ENCODE measurements around the gene LGALSL. TPM values are rescaled to one million over a fixed set of nuclear protein-coding genes. Genes with fewer than 3 reads are reported as not detected.

LGALSL gene
- total RNA-seq, 1 donor from 2014 or later = 13.0 TPM

DNA sequence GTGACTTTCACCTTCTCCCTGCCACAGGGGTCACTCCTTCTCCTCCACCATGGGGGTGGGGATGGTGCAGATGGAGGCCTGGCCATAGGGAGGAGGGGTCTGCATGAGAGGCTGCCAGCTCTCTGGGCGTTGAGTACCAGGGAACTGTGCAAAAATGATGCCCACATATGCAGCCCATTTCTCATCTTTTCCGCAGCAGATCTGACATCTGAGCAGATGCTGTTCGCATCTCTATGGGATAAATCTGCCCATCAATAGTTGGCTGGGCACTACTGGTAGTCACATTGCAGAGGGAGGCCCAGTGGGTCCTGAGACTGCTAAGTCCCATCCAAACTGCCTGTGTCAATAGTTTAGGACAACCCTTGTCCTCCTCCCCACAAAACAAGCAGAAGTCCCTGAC, 45.9 kb upstream of the LGALSL start:
- H3K4me1 ChIP-seq = peaks cover 35% of the 10 kb centered on the region
- no peaks in the 10 kb centered on the region for H3K9me3 ChIP-seq
- H3K27ac ChIP-seq = no peak overlapping the region
- no peak overlapping the region for H3K4me3 ChIP-seq
- intact Hi-C loops (cut with DNase I) = loop anchor here (10.0 kb wide), 1 partner anchor 47 kb away; the partner anchor contains the start of gene LGALSL
- peak in 1 of 2 donors; percentile 58 for DNase-seq (ENCODE audit: extremely low spot score in 2 of 2)
- H3K36me3 ChIP-seq = no peaks in the 10 kb centered on the region
- no peak for TF ChIP-seq POLR2A (IDR thresholded peaks at IDR 0.05)
- TF ChIP-seq POLR2AphosphoS5 (IDR thresholded peaks at IDR 0.05; ENCODE audit: insufficient read depth in 1 of 2, low read depth in 1 of 2) = no peak
- TF ChIP-seq, protein P1, sequence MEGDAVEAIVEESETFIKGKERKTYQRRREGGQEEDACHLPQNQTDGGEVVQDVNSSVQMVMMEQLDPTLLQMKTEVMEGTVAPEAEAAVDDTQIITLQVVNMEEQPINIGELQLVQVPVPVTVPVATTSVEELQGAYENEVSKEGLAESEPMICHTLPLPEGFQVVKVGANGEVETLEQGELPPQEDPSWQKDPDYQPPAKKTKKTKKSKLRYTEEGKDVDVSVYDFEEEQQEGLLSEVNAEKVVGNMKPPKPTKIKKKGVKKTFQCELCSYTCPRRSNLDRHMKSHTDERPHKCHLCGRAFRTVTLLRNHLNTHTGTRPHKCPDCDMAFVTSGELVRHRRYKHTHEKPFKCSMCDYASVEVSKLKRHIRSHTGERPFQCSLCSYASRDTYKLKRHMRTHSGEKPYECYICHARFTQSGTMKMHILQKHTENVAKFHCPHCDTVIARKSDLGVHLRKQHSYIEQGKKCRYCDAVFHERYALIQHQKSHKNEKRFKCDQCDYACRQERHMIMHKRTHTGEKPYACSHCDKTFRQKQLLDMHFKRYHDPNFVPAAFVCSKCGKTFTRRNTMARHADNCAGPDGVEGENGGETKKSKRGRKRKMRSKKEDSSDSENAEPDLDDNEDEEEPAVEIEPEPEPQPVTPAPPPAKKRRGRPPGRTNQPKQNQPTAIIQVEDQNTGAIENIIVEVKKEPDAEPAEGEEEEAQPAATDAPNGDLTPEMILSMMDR (IDR thresholded peaks at IDR 0.05) = no peak
- no peaks in the 10 kb centered on the region for H3K27me3 ChIP-seq

DNA sequence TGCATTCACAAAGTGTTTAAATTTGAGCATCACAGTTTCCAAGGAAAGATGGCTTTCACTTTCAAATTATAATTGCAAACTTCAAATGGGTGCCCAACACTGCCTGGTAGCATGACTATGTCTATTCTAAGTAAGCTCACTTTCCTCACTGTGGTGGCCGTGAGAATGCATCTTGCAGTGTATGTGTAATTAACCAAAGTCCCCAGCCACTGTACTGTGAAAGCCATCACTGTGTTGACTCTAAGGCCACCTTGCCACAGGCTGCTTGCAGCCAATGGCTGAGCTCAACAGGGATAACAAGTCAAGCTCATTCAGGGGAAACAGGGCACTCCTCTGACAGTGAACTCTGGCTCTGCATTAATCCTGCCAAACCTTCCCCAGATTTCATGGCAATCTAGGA, 43.3 kb upstream of the LGALSL start:
- intact Hi-C loops (cut with DNase I) = no loop called here

DNA sequence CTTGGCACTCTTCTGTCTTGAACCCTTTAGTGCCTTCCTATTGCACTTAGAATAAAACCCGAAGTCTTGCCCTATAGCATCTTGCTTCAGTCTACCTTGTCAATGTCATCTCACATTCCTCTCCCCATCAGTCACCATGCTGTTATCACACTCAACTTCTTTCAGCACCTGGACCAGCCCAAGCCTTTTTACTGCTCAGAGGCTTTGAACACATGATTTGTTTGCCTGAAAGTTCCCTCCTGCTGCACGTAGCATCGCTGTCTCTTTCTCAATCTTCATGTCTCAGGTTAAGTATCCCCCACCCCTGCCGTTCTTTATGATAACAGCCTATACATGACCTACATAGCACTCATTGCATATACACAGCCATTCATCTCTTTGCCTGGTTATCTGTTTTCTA, 41.3 kb upstream of the LGALSL start:
- DNase-seq (ENCODE audit: extremely low spot score in 2 of 2) = peak in 1 of 2 donors; percentile 37
- H3K27ac ChIP-seq = no peak overlapping the region
- H3K9me3 ChIP-seq = no peaks in the 10 kb centered on the region
- no peaks in the 10 kb centered on the region for H3K4me1 ChIP-seq
- no peaks in the 10 kb centered on the region for H3K27me3 ChIP-seq
- H3K4me3 ChIP-seq = no peak overlapping the region
- intact Hi-C loops (cut with DNase I) = no loop called here
- H3K36me3 ChIP-seq = no peaks in the 10 kb centered on the region
- TF ChIP-seq, protein P1 (IDR thresholded peaks at IDR 0.05) = no peak
- TF ChIP-seq POLR2A (IDR thresholded peaks at IDR 0.05) (no peak), POLR2AphosphoS5 (IDR thresholded peaks at IDR 0.05; ENCODE audit: insufficient read depth in 1 of 2, low read depth in 1 of 2) (no peak)

More for the DNA sequence above, 43.3 kb upstream of the LGALSL start:
- no peak overlapping the region for H3K4me3 ChIP-seq
- no peak overlapping the region for H3K27ac ChIP-seq
- H3K4me1 ChIP-seq = peaks cover 9% of the 10 kb centered on the region
- TF ChIP-seq POLR2AphosphoS5 (IDR thresholded peaks at IDR 0.05; ENCODE audit: insufficient read depth in 1 of 2, low read depth in 1 of 2) (no peak), POLR2A (IDR thresholded peaks at IDR 0.05) (no peak)
- TF ChIP-seq, protein P1 (IDR thresholded peaks at IDR 0.05) = no peak
- H3K9me3 ChIP-seq = no peaks in the 10 kb centered on the region
- H3K27me3 ChIP-seq = no peaks in the 10 kb centered on the region
- DNase-seq (ENCODE audit: extremely low spot score in 2 of 2) = peak in 1 of 2 donors; percentile 71
- no peaks in the 10 kb centered on the region for H3K36me3 ChIP-seq

DNA sequence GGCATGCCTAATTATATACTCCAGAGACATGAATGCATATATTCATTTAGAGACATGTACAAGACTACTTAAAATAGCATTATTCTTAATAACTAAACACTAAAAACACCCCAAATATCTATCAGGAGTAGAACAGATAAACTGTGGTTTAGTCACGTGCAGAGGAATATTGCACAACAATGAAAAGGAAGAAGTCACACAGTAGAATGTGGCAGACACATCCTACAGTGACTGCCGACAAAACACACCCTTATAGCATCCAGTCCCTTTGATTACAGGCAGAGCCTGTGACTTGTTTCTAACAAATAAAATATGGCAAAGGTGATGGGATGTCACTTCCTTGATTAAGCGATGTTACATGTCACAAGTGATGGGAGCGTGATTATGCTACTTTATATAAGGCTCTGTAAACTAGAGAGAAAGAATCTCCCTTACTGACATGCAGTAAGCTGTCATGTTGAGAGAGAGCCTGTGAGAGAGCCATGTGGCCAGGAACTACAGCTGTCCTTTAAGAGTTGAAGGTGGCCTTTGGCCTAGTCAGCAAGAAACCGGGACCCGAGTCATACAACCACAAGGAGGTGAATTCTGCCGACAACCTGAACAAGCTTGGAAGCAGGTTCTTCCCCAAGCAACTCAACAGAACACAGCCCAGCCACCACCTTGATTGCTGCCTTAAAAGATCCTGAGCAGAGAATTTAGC, 39.1 kb upstream of the LGALSL start:
- Histone ChIP-seq H3K4me3 (no peak overlapping the region), H3K4me1 (no peaks in the 10 kb centered on the region), H3K27me3 (no peaks in the 10 kb centered on the region), H3K9me3 (no peaks in the 10 kb centered on the region), H3K27ac (no peak overlapping the region), H3K36me3 (no peaks in the 10 kb centered on the region)
- TF ChIP-seq, protein P1 (IDR thresholded peaks at IDR 0.05) = no peak
- TF ChIP-seq POLR2A (IDR thresholded peaks at IDR 0.05) (no peak), POLR2AphosphoS5 (IDR thresholded peaks at IDR 0.05; ENCODE audit: insufficient read depth in 1 of 2, low read depth in 1 of 2) (no peak)
- intact Hi-C loops (cut with DNase I) = no loop called here
- DNase-seq (ENCODE audit: extremely low spot score in 2 of 2) = no peak

DNA sequence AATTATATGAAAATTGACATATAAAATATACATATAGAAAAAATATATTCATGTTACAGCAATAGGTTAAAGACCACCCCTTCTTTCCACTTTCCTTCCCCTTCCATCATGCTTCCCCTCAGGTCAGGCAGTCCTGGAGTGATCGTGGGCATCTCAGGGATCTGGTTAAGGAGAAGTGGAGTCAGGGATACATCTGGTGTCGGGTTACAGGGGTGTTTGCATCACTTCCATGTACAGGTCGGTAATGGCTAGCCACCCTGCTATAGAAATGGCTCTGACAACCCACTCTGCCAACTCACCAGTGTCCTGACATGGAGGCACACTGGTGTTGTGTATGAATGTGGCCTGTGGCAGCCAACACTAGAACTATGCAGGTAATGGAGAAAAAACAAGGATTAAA, 36.3 kb upstream of the LGALSL start:
- Histone ChIP-seq H3K4me1 (no peaks in the 10 kb centered on the region), H3K9me3 (no peaks in the 10 kb centered on the region), H3K36me3 (no peaks in the 10 kb centered on the region), H3K4me3 (no peak overlapping the region), H3K27me3 (no peaks in the 10 kb centered on the region), H3K27ac (no peak overlapping the region)
- intact Hi-C loops (cut with DNase I) = no loop called here
- peak in 1 of 2 donors; percentile 60 for DNase-seq (ENCODE audit: extremely low spot score in 2 of 2)
- TF ChIP-seq POLR2A (IDR thresholded peaks at IDR 0.05) (no peak), POLR2AphosphoS5 (IDR thresholded peaks at IDR 0.05; ENCODE audit: insufficient read depth in 1 of 2, low read depth in 1 of 2) (no peak)
- TF ChIP-seq, protein P1 (IDR thresholded peaks at IDR 0.05) = no peak

Measured in vagina (tissue), 2 donors.